Stimulated activated CD4-positive, alpha-beta T cell treated with anti-CD3 and anti-CD28 coated beads, Interleukin-4, amount 100 ng/mL, for 24 hours (primary cell): ENCODE data around the gene TINAGL1.
"Not testable (repeated sequence)": the region's sequence is repeated elsewhere in the genome, so short reads cannot be mapped to it uniquely, and the experiment has no call there.

Experiments used
- DNase-seq: peaks from one replicate; pipeline ENCODE4 v3.0.0-alpha.2; 2020

TINAGL1 gene

GRCh38 chr1:31583995-31584868, 7.9 kb downstream of the TINAGL1 start:
- no peak for DNase-seq

- no peak for DNase-seq
These were observed 8.8 kb downstream of the TINAGL1 start for GRCh38 chr1:31584869-31585735.

GRCh38 chr1:31585736-31586365, 9.5 kb downstream of the TINAGL1 start:
- DNase-seq = no peak

- DNase-seq = no peak
These were observed 10.3 kb downstream of the TINAGL1 start for GRCh38 chr1:31586376-31587327.

- not testable (repeated sequence) for DNase-seq
These were observed 11.0 kb downstream of the TINAGL1 start for GRCh38 chr1:31587328-31587699.

GRCh38 chr1:31587720-31588423, 11.6 kb downstream of the TINAGL1 start:
- DNase-seq = peak; percentile 51

GRCh38 chr1:31588751-31589515, 12.6 kb downstream of the TINAGL1 start:
- no peak for DNase-seq

GRCh38 chr1:31591425-31592093, 15.2 kb downstream of the TINAGL1 start:
- no peak for DNase-seq

GRCh38 chr1:31592132-31592531, 15.8 kb downstream of the TINAGL1 start:
- DNase-seq = no peak

- no peak for DNase-seq
These were observed 16.9 kb downstream of the TINAGL1 start for GRCh38 chr1:31593136-31593665.

- DNase-seq = peak; percentile 42
These were observed 17.7 kb downstream of the TINAGL1 start for GRCh38 chr1:31593770-31594632.

GRCh38 chr1:31595836-31596736, 19.8 kb downstream of the TINAGL1 start:
- no peak for DNase-seq

GRCh38 chr1:31596737-31597097, 20.4 kb downstream of the TINAGL1 start:
- no peak for DNase-seq

- no peak for DNase-seq
These were observed 22.7 kb downstream of the TINAGL1 start for GRCh38 chr1:31598980-31599379.

GRCh38 chr1:31600641-31601040, 24.3 kb downstream of the TINAGL1 start:
- no peak for DNase-seq

- no peak for DNase-seq
These were observed 25.8 kb downstream of the TINAGL1 start for GRCh38 chr1:31602081-31602480.

- peak; percentile 56 for DNase-seq
These were observed 29.7 kb downstream of the TINAGL1 start for GRCh38 chr1:31605908-31606427.

GRCh38 chr1:31607360-31607759, 31.0 kb downstream of the TINAGL1 start:
- no peak for DNase-seq
